Colonic mucosa (tissue), 4 donors: ENCODE results near the gene DPP10. TPM values are rescaled to one million over a fixed set of nuclear protein-coding genes. Genes with fewer than 3 reads are reported as not detected.

Experiments
- DNase-seq: peaks from one replicate; pipeline ENCODE4 v3.0.0-alpha.2; 2020
- H3K27ac ChIP-seq: fragments of 200-600 bp; one replicate; pipeline ENCODE4 v1.8.0; 2021
- H3K27me3 ChIP-seq: fragments of 200-600 bp; one replicate; pipeline ENCODE4 v1.8.0; 2021
- H3K36me3 ChIP-seq: fragments of 200-600 bp; one replicate; pipeline ENCODE4 v1.8.0; 2021
- H3K4me1 ChIP-seq: fragments of 200-600 bp; one replicate; pipeline ENCODE4 v1.8.0; 2021; ENCODE audit warnings: mild to moderate bottlenecking
- H3K4me3 ChIP-seq: fragments of 200-600 bp; one replicate; pipeline ENCODE4 v1.8.0; 2021
- H3K9ac ChIP-seq, 2 donors: one replicate each; pipeline ENCODE4 v1.7.0; 2013; ENCODE audit warnings: control low read depth in 2 of 2, low read depth in 2 of 2, low read length in 2 of 2
- H3K9me3 ChIP-seq: fragments of 200-600 bp; one replicate; pipeline ENCODE4 v1.8.0; 2021
- CTCF ChIP-seq: fragments of 200-600 bp; IDR thresholded peaks from one replicate; pipeline ENCODE4 v1.8.0; 2022; ENCODE audit warnings: antibody characterized with exemption, mild to moderate bottlenecking
- intact Hi-C: fragments of 100-400 bp; cut with DNase I; formaldehyde crosslinking; loops from one replicate; pipeline ENCODE4 v1.14.1; 2022
- total RNA-seq, 2 donors: library from RNA; stranded (reverse); fragmentation: NEBNext Ultra II Directional in 1 of 2; extraction: Animal tissue kit (Norgen Biotek cat#: 25700) in 1 of 2; gene quantifications; one replicate each; pipeline ENCODE4 v1.2.1, GENCODE V29; 2021
- donor health status: healthy.
- donor health status: DM: no; HTN: no; CAD: no.
- donor health status: DM: no; HTN: no; CAD: no.

Gene DPP10
- total RNA-seq, 2 donors from 2014 or later: 6.0 to 8.1 TPM

GRCh38 chr2:115842306-115842705, 1399.9 kb downstream of the DPP10 start:
- no peaks in the 10 kb centered on the region for H3K27me3 ChIP-seq
- intact Hi-C loops: no loop called here
- TF ChIP-seq CTCF: no peak

GRCh38 chr2:115848192-115848591, 1405.8 kb downstream of the DPP10 start:
- Histone ChIP-seq H3K27ac (no peak overlapping the region), H3K4me3 (no peak overlapping the region), H3K9me3 (no peaks in the 10 kb centered on the region), H3K36me3 (no peaks in the 10 kb centered on the region), H3K9ac (no peak overlapping the region), H3K4me1 (no peaks in the 10 kb centered on the region), H3K27me3 (no peaks in the 10 kb centered on the region)
- DNase-seq: no peak
- TF ChIP-seq CTCF: no peak
- intact Hi-C loops: no loop called here

More at GRCh38 chr2:115842306-115842705, 1399.9 kb downstream of the DPP10 start:
- H3K9me3 ChIP-seq: no peaks in the 10 kb centered on the region
- DNase-seq: no peak
- H3K36me3 ChIP-seq: no peaks in the 10 kb centered on the region
- H3K4me3 ChIP-seq: no peak overlapping the region
- H3K4me1 ChIP-seq: no peaks in the 10 kb centered on the region
- no peak overlapping the region for H3K9ac ChIP-seq
- no peak overlapping the region for H3K27ac ChIP-seq

- DNase-seq: no peak
- H3K4me3 ChIP-seq: no peak overlapping the region
- no peak overlapping the region for H3K9ac ChIP-seq
- H3K27me3 ChIP-seq: no peaks in the 10 kb centered on the region
- H3K27ac ChIP-seq: no peak overlapping the region
- intact Hi-C loops: no loop called here
- no peaks in the 10 kb centered on the region for H3K4me1 ChIP-seq
- H3K36me3 ChIP-seq: no peaks in the 10 kb centered on the region
- no peak for TF ChIP-seq CTCF
- H3K9me3 ChIP-seq: no peaks in the 10 kb centered on the region
Measured at GRCh38 chr2:115867024-115867423, 1424.6 kb downstream of the DPP10 start.

GRCh38 chr2:115874427-115874826, 1432.0 kb downstream of the DPP10 start:
- Histone ChIP-seq H3K27ac (no peak overlapping the region), H3K27me3 (no peaks in the 10 kb centered on the region), H3K36me3 (no peaks in the 10 kb centered on the region), H3K4me3 (no peak overlapping the region), H3K9ac (no peak overlapping the region), H3K4me1 (no peaks in the 10 kb centered on the region), H3K9me3 (no peaks in the 10 kb centered on the region)
- intact Hi-C loops: no loop called here
- TF ChIP-seq CTCF: no peak
- no peak for DNase-seq

GRCh38 chr2:115880558-115880957, 1438.1 kb downstream of the DPP10 start:
- no peak for DNase-seq
- H3K36me3 ChIP-seq: no peaks in the 10 kb centered on the region
- no peaks in the 10 kb centered on the region for H3K9me3 ChIP-seq
- no peaks in the 10 kb centered on the region for H3K27me3 ChIP-seq
- no peak overlapping the region for H3K9ac ChIP-seq
- no peak overlapping the region for H3K27ac ChIP-seq
- intact Hi-C loops: no loop called here
- no peak for TF ChIP-seq CTCF
- no peak overlapping the region for H3K4me3 ChIP-seq
- H3K4me1 ChIP-seq: no peaks in the 10 kb centered on the region
